Spleen (tissue), 11 donors: ENCODE measurements around the gene CNNM2. TPM values are rescaled to one million over a fixed set of nuclear protein-coding genes. Genes with fewer than 3 reads are reported as not detected.

ENCODE experiments used
- DNase-seq: peaks from one replicate; pipeline ENCODE4 v3.0.0-alpha.2; 2020
- H3K27ac ChIP-seq, 8 donors: fragments of 200-600 bp; sonication (generic) in 7 of 8; 1 replicate in 4 of 8; 2 replicates in 4 of 8; pipeline versions ENCODE4 v1.5.0 to v1.8.0; 2016 to 2021; ENCODE audit warnings: inconsistent platforms in 4 of 8, mild to moderate bottlenecking in 4 of 8, moderate library complexity in 1 of 8
- H3K27me3 ChIP-seq, 7 donors: fragments of 200-600 bp; sonication (generic) in 6 of 7; replicated peaks in 1 of 7; 1 replicate in 4 of 7; 2 replicates in 3 of 7; pipeline versions ENCODE4 v1.5.0 to v1.8.0; 2016 to 2021; ENCODE audit warnings: inconsistent platforms in 3 of 7, mild to moderate bottlenecking in 1 of 7
- H3K36me3 ChIP-seq, 6 donors: fragments of 200-600 bp; sonication (generic) in 5 of 6; 1 replicate in 4 of 6; 2 replicates in 2 of 6; pipeline versions ENCODE4 v1.5.0 to v1.8.0; 2016 to 2021; ENCODE audit warnings: inconsistent platforms in 2 of 6
- H3K4me1 ChIP-seq, 6 donors: fragments of 200-600 bp; sonication (generic) in 5 of 6; 1 replicate in 3 of 6; 2 replicates in 3 of 6; pipeline versions ENCODE4 v1.5.0 to v1.8.0; 2016 to 2021; ENCODE audit warnings: inconsistent platforms in 3 of 6
- H3K4me3 ChIP-seq, 8 donors: fragments of 200-600 bp; sonication (generic) in 7 of 8; 1 replicate in 4 of 8; 2 replicates in 4 of 8; pipeline versions ENCODE4 v1.5.0 to v1.8.0; 2016 to 2021; ENCODE audit warnings: inconsistent platforms in 4 of 8, mild to moderate bottlenecking in 4 of 8, moderate library complexity in 2 of 8
- H3K9me3 ChIP-seq, 8 donors: fragments of 200-600 bp; sonication (generic) in 7 of 8; 1 replicate in 4 of 8; 2 replicates in 4 of 8; pipeline versions ENCODE4 v1.5.0 to v1.8.0; 2016 to 2021; ENCODE audit warnings: inconsistent platforms in 4 of 8
- POLR2A ChIP-seq, 3 donors: fragments of 450-650 bp; IDR thresholded peaks; one replicate each; pipeline ENCODE4 v1.5.1; 2017; ENCODE audit warnings: antibody characterized with exemption in 3 of 3, mild to moderate bottlenecking in 1 of 3
- POLR2AphosphoS5 ChIP-seq, 3 donors: sonication (generic); formaldehyde crosslinking; IDR thresholded peaks; one replicate each; pipeline ENCODE4 v1.5.1; 2017; ENCODE audit warnings: antibody characterized with exemption in 3 of 3
- WGBS, 5 donors: extraction: QIAGEN DNeasy Blood & Tissue Kit in 3 of 5; methylation state at CpG; one replicate each; pipeline versions ENCODE4 v1.1.5 to v1.1.7; 2013 to 2018; 5-methylcytosine and 5-hydroxymethylcytosine counted together
- intact Hi-C: fragments of 100-400 bp; cut with DNase I; formaldehyde crosslinking; loops from one replicate; pipeline ENCODE4 v1.15.0; 2023; ENCODE audit warnings: low total_unique reads
- polyA plus RNA-seq, 3 donors: library from polyadenylated mRNA; stranded (reverse); fragments of 200-250 nt; gene quantifications; one replicate each; pipeline ENCODE4 v1.2.1, GENCODE V29; 2013
- total RNA-seq, 7 donors: library from RNA; depleted of rRNA in 3 of 7; stranded (reverse); fragments of >200 nt in 3 of 7; fragmentation: NEBNext Ultra II Directional in 4 of 7; extraction: Animal tissue kit (Norgen Biotek cat#: 25700) in 4 of 7; gene quantifications; one replicate each; pipeline versions ENCODE4 v1.1.0 to v1.2.1, GENCODE V29; 2016 to 2021
- TF ChIP-seq, protein P1 (sequence below), 11 experiments: fragments of 200-600 bp in 7 of 11; fragments of 450-650 bp in 4 of 11; sonication (generic) in 4 of 11; IDR thresholded peaks in 8 of 11; conservative IDR thresholded peaks in 3 of 11; 1 replicate in 7 of 11; 2 replicates in 4 of 11; pipeline versions ENCODE4 v1.4.0 to v1.8.0; 2016 to 2021; ENCODE audit warnings: antibody characterized with exemption in 11 of 11, inconsistent platforms in 4 of 11, mild to moderate bottlenecking in 1 of 11
- donor health status: healthy with polysubstance abuse.
- donor health status: DM: no; HTN: no; CAD: no; lungs with moderate emphysema.
- donor health status: DM: no; HTN: no; CAD: no.
- donor health status: Bipolar disorder and iron deficiency.
- donor health status: healthy.
- donor health status: DM: no; HTN: no; CAD: no.
- donor health status: DM: yes; HTN: yes; CAD: no.

The CNNM2 gene
- total and polyA plus RNA-seq, 10 donors: 0.65 to 9.9 (median 7.5) TPM

- Histone ChIP-seq H3K27me3 (no peaks in the 10 kb centered on the region), H3K27ac (no peak overlapping the region), H3K36me3 (no peaks in the 10 kb centered on the region), H3K4me1 (peaks cover 0 to 5% (median 0%) of the 10 kb centered on the region in 6 donors), H3K9me3 (no peaks in the 10 kb centered on the region), H3K4me3 (no peak overlapping the region)
- TF ChIP-seq, protein P1, sequence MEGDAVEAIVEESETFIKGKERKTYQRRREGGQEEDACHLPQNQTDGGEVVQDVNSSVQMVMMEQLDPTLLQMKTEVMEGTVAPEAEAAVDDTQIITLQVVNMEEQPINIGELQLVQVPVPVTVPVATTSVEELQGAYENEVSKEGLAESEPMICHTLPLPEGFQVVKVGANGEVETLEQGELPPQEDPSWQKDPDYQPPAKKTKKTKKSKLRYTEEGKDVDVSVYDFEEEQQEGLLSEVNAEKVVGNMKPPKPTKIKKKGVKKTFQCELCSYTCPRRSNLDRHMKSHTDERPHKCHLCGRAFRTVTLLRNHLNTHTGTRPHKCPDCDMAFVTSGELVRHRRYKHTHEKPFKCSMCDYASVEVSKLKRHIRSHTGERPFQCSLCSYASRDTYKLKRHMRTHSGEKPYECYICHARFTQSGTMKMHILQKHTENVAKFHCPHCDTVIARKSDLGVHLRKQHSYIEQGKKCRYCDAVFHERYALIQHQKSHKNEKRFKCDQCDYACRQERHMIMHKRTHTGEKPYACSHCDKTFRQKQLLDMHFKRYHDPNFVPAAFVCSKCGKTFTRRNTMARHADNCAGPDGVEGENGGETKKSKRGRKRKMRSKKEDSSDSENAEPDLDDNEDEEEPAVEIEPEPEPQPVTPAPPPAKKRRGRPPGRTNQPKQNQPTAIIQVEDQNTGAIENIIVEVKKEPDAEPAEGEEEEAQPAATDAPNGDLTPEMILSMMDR (IDR thresholded peaks at IDR 0.05 in 8 of 11, conservative IDR thresholded peaks at IDR 0.05 in 3 of 11): no peak
- TF ChIP-seq POLR2AphosphoS5 (IDR thresholded peaks at IDR 0.05) (no peak), POLR2A (IDR thresholded peaks at IDR 0.05) (no peak)
- 91 to 100% (median 97%) methylated on average over 3 of the region's 3 CpGs for WGBS, 5 donors
- intact Hi-C loops: no loop called here
- DNase-seq: no peak
Observed at GRCh38 chr10:102948786-102949185, 30.7 kb downstream of the CNNM2 start.

DNA sequence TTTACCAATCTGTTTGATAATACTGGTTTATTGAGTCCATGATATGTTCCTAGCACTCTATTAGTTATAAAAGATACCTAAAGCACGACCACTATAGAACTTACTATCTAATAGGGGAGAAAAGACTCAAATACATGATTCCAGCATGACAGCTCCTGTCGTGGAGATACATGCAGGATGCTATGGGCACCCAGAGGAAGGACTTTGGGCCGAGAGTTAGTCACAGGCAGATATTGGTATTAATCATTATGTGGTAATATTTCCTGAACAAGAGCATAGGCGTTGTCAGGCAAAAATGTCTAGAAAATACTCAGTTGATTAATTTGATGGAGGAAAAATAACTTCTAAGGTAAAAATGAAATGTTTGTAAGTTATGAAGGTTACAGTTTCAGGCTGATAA is 31.8 kb downstream of the CNNM2 start:
- H3K36me3 ChIP-seq: peaks cover 0 to 6% (median 0%) of the 10 kb centered on the region in 6 donors
- H3K27ac ChIP-seq: no peak overlapping the region
- no peaks in the 10 kb centered on the region for H3K9me3 ChIP-seq
- H3K4me3 ChIP-seq: no peak overlapping the region
- intact Hi-C loops: no loop called here
- no peak for DNase-seq
- H3K27me3 ChIP-seq: no peaks in the 10 kb centered on the region
- H3K4me1 ChIP-seq: peaks cover 0 to 2% (median 0%) of the 10 kb centered on the region in 6 donors
- no peak for TF ChIP-seq POLR2A (IDR thresholded peaks at IDR 0.05)
- TF ChIP-seq POLR2AphosphoS5 (IDR thresholded peaks at IDR 0.05): no peak
- TF ChIP-seq, protein P1 (IDR thresholded peaks at IDR 0.05 in 8 of 11, conservative IDR thresholded peaks at IDR 0.05 in 3 of 11): no peak
- 62 to 88% (median 75%) methylated on average over 4 of the region's 4 CpGs for WGBS, 5 donors

DNA sequence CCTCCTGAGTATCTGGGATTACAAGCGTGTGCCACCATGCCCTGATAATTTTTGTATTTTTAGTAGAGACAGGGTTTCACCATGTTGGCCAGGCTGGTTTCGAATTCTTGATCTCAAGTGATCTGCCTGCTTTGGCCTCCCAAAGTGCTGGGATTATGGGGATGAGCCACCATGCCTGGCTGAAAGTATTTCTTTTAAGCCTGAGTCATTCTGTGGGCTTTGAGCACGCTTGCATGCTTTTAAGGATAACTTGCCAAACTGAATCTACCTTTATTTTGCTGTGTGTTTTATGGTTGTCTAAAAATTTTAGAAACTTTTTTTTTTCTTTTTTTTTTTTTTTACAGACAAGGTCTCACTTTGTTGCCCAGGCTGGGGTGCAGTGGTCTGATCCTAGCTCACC is 33.2 kb downstream of the CNNM2 start:
- intact Hi-C loops: no loop called here
- no peak for DNase-seq
- 92 to 96% (median 95%) methylated on average over 3 of the region's 3 CpGs for WGBS, 5 donors

GRCh38 chr10:102959360-102959759 is 41.3 kb downstream of the CNNM2 start:
- TF ChIP-seq POLR2A (IDR thresholded peaks at IDR 0.05): no peak
- TF ChIP-seq, protein P1 (IDR thresholded peaks at IDR 0.05 in 8 of 11, conservative IDR thresholded peaks at IDR 0.05 in 3 of 11): no peak
- TF ChIP-seq POLR2AphosphoS5 (IDR thresholded peaks at IDR 0.05): no peak
- H3K4me3 ChIP-seq: no peak overlapping the region
- intact Hi-C loops: no loop called here
- no peak for DNase-seq
- H3K27me3 ChIP-seq: no peaks in the 10 kb centered on the region
- WGBS, 5 donors: 88 to 100% (median 91%) methylated on average over 1 of the region's 1 CpG
- no peaks in the 10 kb centered on the region for H3K4me1 ChIP-seq
- H3K36me3 ChIP-seq: peaks cover 0 to 5% (median 0%) of the 10 kb centered on the region in 6 donors
- no peaks in the 10 kb centered on the region for H3K9me3 ChIP-seq
- no peak overlapping the region for H3K27ac ChIP-seq

More for the DNA sequence above, 33.2 kb downstream of the CNNM2 start:
- Histone ChIP-seq H3K27me3 (no peaks in the 10 kb centered on the region), H3K27ac (no peak overlapping the region), H3K9me3 (no peaks in the 10 kb centered on the region), H3K4me1 (no peaks in the 10 kb centered on the region), H3K4me3 (no peak overlapping the region), H3K36me3 (peaks cover 0 to 6% (median 0%) of the 10 kb centered on the region in 6 donors)
- TF ChIP-seq, protein P1 (IDR thresholded peaks at IDR 0.05 in 8 of 11, conservative IDR thresholded peaks at IDR 0.05 in 3 of 11): no peak
- TF ChIP-seq POLR2A (IDR thresholded peaks at IDR 0.05): no peak
